Measurements from ENCODE around the gene GNRHR.

DNA sequence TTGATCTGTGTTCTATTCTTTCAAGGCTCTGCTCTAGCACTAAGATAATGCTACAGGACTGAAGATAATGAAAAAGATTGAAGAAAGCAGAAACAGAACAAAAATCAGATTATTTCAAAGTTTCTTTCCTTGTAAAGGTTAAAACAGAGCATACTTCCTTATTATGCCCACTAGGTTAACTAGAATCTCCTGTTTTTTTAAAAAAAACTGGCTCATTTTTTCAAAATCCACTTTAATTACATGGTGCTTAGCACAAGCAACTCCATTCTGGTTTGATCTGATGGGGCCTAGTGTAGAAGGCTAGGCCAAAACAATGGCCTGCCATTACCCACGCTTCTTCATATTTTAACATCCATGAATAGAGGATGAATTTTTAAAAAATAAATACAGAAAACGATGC is 52.0 kb downstream of the GNRHR start:
- TF ChIP-seq, protein P1, sequence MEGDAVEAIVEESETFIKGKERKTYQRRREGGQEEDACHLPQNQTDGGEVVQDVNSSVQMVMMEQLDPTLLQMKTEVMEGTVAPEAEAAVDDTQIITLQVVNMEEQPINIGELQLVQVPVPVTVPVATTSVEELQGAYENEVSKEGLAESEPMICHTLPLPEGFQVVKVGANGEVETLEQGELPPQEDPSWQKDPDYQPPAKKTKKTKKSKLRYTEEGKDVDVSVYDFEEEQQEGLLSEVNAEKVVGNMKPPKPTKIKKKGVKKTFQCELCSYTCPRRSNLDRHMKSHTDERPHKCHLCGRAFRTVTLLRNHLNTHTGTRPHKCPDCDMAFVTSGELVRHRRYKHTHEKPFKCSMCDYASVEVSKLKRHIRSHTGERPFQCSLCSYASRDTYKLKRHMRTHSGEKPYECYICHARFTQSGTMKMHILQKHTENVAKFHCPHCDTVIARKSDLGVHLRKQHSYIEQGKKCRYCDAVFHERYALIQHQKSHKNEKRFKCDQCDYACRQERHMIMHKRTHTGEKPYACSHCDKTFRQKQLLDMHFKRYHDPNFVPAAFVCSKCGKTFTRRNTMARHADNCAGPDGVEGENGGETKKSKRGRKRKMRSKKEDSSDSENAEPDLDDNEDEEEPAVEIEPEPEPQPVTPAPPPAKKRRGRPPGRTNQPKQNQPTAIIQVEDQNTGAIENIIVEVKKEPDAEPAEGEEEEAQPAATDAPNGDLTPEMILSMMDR (IDR thresholded peaks at IDR 0.05) = no peak
- no peak for TF ChIP-seq POLR2A (IDR thresholded peaks at IDR 0.05)

All from Peyer's patch (tissue), 4 donors.